Activated T-helper 2 cell treated with anti-CD3 and anti-CD28 coated beads, Interferon-gamma antibody, Interleukin-2, Interleukin-4, amounts not matched to agents 10 μg/mL and 5 μg/mL and 100 μg/mL, durations not matched to agents 14 hours and 24 hours and 36 hours (primary cell): ENCODE data around the gene SRRM5. TPM values are rescaled to one million over a fixed set of nuclear protein-coding genes. Genes with fewer than 3 reads are reported as not detected.
"Not testable (repeated sequence)": the region's sequence is repeated elsewhere in the genome, so short reads cannot be mapped to it uniquely, and the experiment has no call there.

Source experiments
- DNase-seq: peaks from one replicate; pipeline ENCODE4 v3.0.0; 2021; ENCODE audit warnings: low spot score
- H3K27ac Mint-ChIP-seq: one replicate; pipeline ENCODE4 v1.8.0; 2021; ENCODE audit warnings: mixed read lengths
- H3K27me3 Mint-ChIP-seq: one replicate; pipeline ENCODE4 v1.8.0; 2021; ENCODE audit warnings: low read depth, mixed read lengths
- H3K36me3 Mint-ChIP-seq: one replicate; pipeline ENCODE4 v1.8.0; 2021; ENCODE audit warnings: low read depth, mixed read lengths
- H3K4me1 Mint-ChIP-seq: one replicate; pipeline ENCODE4 v1.8.0; 2021; ENCODE audit warnings: low read depth, mixed read lengths
- H3K4me3 Mint-ChIP-seq: one replicate; pipeline ENCODE4 v1.8.0; 2021; ENCODE audit warnings: low read depth, mild to moderate bottlenecking, moderate library complexity, mixed read lengths
- H3K9me3 Mint-ChIP-seq: one replicate; pipeline ENCODE4 v1.8.0; 2021; ENCODE audit warnings: mixed read lengths
- intact Hi-C: fragments of 100-400 bp; cut with micrococcal nuclease; formaldehyde crosslinking; loops from one replicate; pipeline ENCODE4 v1.15.1; 2023
- total RNA-seq: library from RNA; stranded (reverse); gene quantifications from 2 replicates; pipeline ENCODE4 v1.2.3, GENCODE V29; 2022

Gene SRRM5
- total RNA-seq, 1 donor from 2014 or later, result 0.46 TPM

GRCh38 chr19:43638214-43638994 is 26.5 kb downstream of the SRRM5 start:
- Mint-ChIP-seq H3K9me3 (no peaks in the 10 kb centered on the region), H3K36me3 (no peaks in the 10 kb centered on the region), H3K27ac (no peak overlapping the region), H3K27me3 (peaks cover 45% of the 10 kb centered on the region), H3K4me3 (peak overlapping the region; percentile 79), H3K4me1 (peaks cover 8% of the 10 kb centered on the region)
- intact Hi-C loops, result no loop called here
- no peak for DNase-seq

- H3K27ac Mint-ChIP-seq, result peak overlapping the region; percentile 1
- peaks cover 45% of the 10 kb centered on the region for H3K27me3 Mint-ChIP-seq
- peaks cover 8% of the 10 kb centered on the region for H3K4me1 Mint-ChIP-seq
- H3K4me3 Mint-ChIP-seq, result peak overlapping the region; percentile 79
- DNase-seq, result no peak
- H3K36me3 Mint-ChIP-seq, result no peaks in the 10 kb centered on the region
- no peaks in the 10 kb centered on the region for H3K9me3 Mint-ChIP-seq
- intact Hi-C loops, result no loop called here
Observed at GRCh38 chr19:43638995-43639518, 27.2 kb downstream of the SRRM5 start.

- DNase-seq, result peak; percentile 30
- intact Hi-C loops, result no loop called here
- H3K4me1 Mint-ChIP-seq, result peaks cover 8% of the 10 kb centered on the region
- H3K36me3 Mint-ChIP-seq, result no peaks in the 10 kb centered on the region
- no peaks in the 10 kb centered on the region for H3K9me3 Mint-ChIP-seq
- H3K27ac Mint-ChIP-seq, result peak within 1 kb of the TSS; percentile 7
- peak within 1 kb of the TSS; percentile 79 for H3K4me3 Mint-ChIP-seq
- peaks cover 45% of the 10 kb centered on the region for H3K27me3 Mint-ChIP-seq
Observed at GRCh38 chr19:43639519-43640423, 27.9 kb downstream of the SRRM5 start, which contains the start of gene CADM4. CADM4 (minus strand) TSS chr19:43639850; CDS start chr19:43639790, 60 bp downstream.

GRCh38 chr19:43640424-43640757 is 28.5 kb downstream of the SRRM5 start:
- H3K27ac Mint-ChIP-seq, result no peak overlapping the region
- intact Hi-C loops, result no loop called here

GRCh38 chr19:43641333-43641732 is 29.4 kb downstream of the SRRM5 start:
- Mint-ChIP-seq H3K4me1 (peaks cover 8% of the 10 kb centered on the region), H3K9me3 (no peaks in the 10 kb centered on the region), H3K27me3 (peaks cover 42% of the 10 kb centered on the region), H3K27ac (no peak overlapping the region), H3K4me3 (peak overlapping the region; percentile 51), H3K36me3 (peaks cover 2% of the 10 kb centered on the region)
- no peak for DNase-seq
- intact Hi-C loops, result no loop called here

More at GRCh38 chr19:43640424-43640757, 28.5 kb downstream of the SRRM5 start:
- DNase-seq, result no peak
- Mint-ChIP-seq H3K4me3 (peak overlapping the region; percentile 66), H3K27me3 (peaks cover 43% of the 10 kb centered on the region), H3K4me1 (peaks cover 8% of the 10 kb centered on the region), H3K36me3 (no peaks in the 10 kb centered on the region), H3K9me3 (no peaks in the 10 kb centered on the region)

- no peak for DNase-seq
- peaks cover 8% of the 10 kb centered on the region for H3K4me1 Mint-ChIP-seq
- intact Hi-C loops, result no loop called here
- no peak overlapping the region for H3K4me3 Mint-ChIP-seq
- H3K27me3 Mint-ChIP-seq, result peaks cover 36% of the 10 kb centered on the region
- H3K36me3 Mint-ChIP-seq, result peaks cover 11% of the 10 kb centered on the region
- H3K9me3 Mint-ChIP-seq, result no peaks in the 10 kb centered on the region
- no peak overlapping the region for H3K27ac Mint-ChIP-seq
Observed at GRCh38 chr19:43642531-43642930, 30.6 kb downstream of the SRRM5 start.

- intact Hi-C loops, result no loop called here
- peaks cover 8% of the 10 kb centered on the region for H3K4me1 Mint-ChIP-seq
- H3K4me3 Mint-ChIP-seq, result no peak overlapping the region
- H3K27ac Mint-ChIP-seq, result no peak overlapping the region
- H3K9me3 Mint-ChIP-seq, result no peaks in the 10 kb centered on the region
- DNase-seq, result no peak
- peaks cover 16% of the 10 kb centered on the region for H3K36me3 Mint-ChIP-seq
- peaks cover 30% of the 10 kb centered on the region for H3K27me3 Mint-ChIP-seq
Observed at GRCh38 chr19:43643326-43643725, 31.4 kb downstream of the SRRM5 start.

GRCh38 chr19:43644181-43644580 is 32.3 kb downstream of the SRRM5 start:
- H3K4me1 Mint-ChIP-seq, result peaks cover 4% of the 10 kb centered on the region
- H3K4me3 Mint-ChIP-seq, result no peak overlapping the region
- H3K27ac Mint-ChIP-seq, result no peak overlapping the region
- H3K36me3 Mint-ChIP-seq, result peaks cover 21% of the 10 kb centered on the region
- H3K9me3 Mint-ChIP-seq, result no peaks in the 10 kb centered on the region
- no peak for DNase-seq
- H3K27me3 Mint-ChIP-seq, result peaks cover 21% of the 10 kb centered on the region
- intact Hi-C loops, result no loop called here

GRCh38 chr19:43648633-43649032 is 36.7 kb downstream of the SRRM5 start:
- intact Hi-C loops, result no loop called here
- DNase-seq, result no peak
- no peak overlapping the region for H3K27ac Mint-ChIP-seq
- peaks cover 2% of the 10 kb centered on the region for H3K4me1 Mint-ChIP-seq
- H3K27me3 Mint-ChIP-seq, result no peaks in the 10 kb centered on the region
- H3K4me3 Mint-ChIP-seq, result no peak overlapping the region
- peaks cover 35% of the 10 kb centered on the region for H3K36me3 Mint-ChIP-seq
- no peaks in the 10 kb centered on the region for H3K9me3 Mint-ChIP-seq

- intact Hi-C loops, result no loop called here
- peaks cover 41% of the 10 kb centered on the region for H3K36me3 Mint-ChIP-seq
- H3K9me3 Mint-ChIP-seq, result no peaks in the 10 kb centered on the region
- H3K27ac Mint-ChIP-seq, result no peak overlapping the region
- no peak for DNase-seq
- H3K4me3 Mint-ChIP-seq, result no peak overlapping the region
- peaks cover 2% of the 10 kb centered on the region for H3K4me1 Mint-ChIP-seq
- H3K27me3 Mint-ChIP-seq, result no peaks in the 10 kb centered on the region
Observed at GRCh38 chr19:43649514-43649913, 37.6 kb downstream of the SRRM5 start.

GRCh38 chr19:43650276-43650675 is 38.4 kb downstream of the SRRM5 start:
- H3K36me3 Mint-ChIP-seq, result peaks cover 49% of the 10 kb centered on the region
- H3K4me1 Mint-ChIP-seq, H3K27ac Mint-ChIP-seq, H3K4me3 Mint-ChIP-seq, H3K27me3 Mint-ChIP-seq, intact Hi-C loops, DNase-seq, H3K9me3 Mint-ChIP-seq: not testable (repeated sequence)

- DNase-seq, result peak; percentile 37
- intact Hi-C loops, result loop anchor here (1.0 kb wide), 1 partner anchor 205 kb away; no protein-coding TSS in a partner anchor
- H3K27me3 Mint-ChIP-seq, result no peaks in the 10 kb centered on the region
- no peaks in the 10 kb centered on the region for H3K9me3 Mint-ChIP-seq
- no peak overlapping the region for H3K27ac Mint-ChIP-seq
- peaks cover 56% of the 10 kb centered on the region for H3K36me3 Mint-ChIP-seq
- H3K4me3 Mint-ChIP-seq, result no peak overlapping the region
- H3K4me1 Mint-ChIP-seq, result peaks cover 2% of the 10 kb centered on the region
Observed at GRCh38 chr19:43651758-43652545, 40.1 kb downstream of the SRRM5 start.
